HL-60 (cell line): Measurements from ENCODE around the gene ACTN1.

Experiments
- CTCF ChIP-seq: IDR thresholded peaks from one replicate; pipeline ENCODE4 v1.5.1; 2011; ENCODE audit warnings: low read length, control low read depth, inconsistent platforms; ENCODE audit not compliant: insufficient read depth
- GABPA ChIP-seq: IDR thresholded peaks from 2 replicates; pipeline ENCODE4 v1.6.1; 2012; ENCODE audit warnings: low read depth
- POLR2AphosphoS5 ChIP-seq: IDR thresholded peaks from 2 replicates; pipeline ENCODE4 v1.6.1; 2012; ENCODE audit warnings: low read depth
- REST ChIP-seq: IDR thresholded peaks from 2 replicates; pipeline ENCODE4 v1.6.1; 2012; ENCODE audit warnings: low read depth; ENCODE audit not compliant: insufficient replicate concordance
- SPI1 ChIP-seq: IDR thresholded peaks from 2 replicates; pipeline ENCODE4 v1.6.1; 2012; ENCODE audit warnings: low read depth, mild to moderate bottlenecking, borderline replicate concordance

GRCh38 chr14:68848253-68848652 is 130.8 kb downstream of the ACTN1 start:
- no peak for TF ChIP-seq CTCF
- TF ChIP-seq POLR2AphosphoS5 = no peak
- no peak for TF ChIP-seq REST
- no peak for TF ChIP-seq GABPA
- no peak for TF ChIP-seq SPI1
